ENCODE measurements around the gene DNAJB6.

DNA sequence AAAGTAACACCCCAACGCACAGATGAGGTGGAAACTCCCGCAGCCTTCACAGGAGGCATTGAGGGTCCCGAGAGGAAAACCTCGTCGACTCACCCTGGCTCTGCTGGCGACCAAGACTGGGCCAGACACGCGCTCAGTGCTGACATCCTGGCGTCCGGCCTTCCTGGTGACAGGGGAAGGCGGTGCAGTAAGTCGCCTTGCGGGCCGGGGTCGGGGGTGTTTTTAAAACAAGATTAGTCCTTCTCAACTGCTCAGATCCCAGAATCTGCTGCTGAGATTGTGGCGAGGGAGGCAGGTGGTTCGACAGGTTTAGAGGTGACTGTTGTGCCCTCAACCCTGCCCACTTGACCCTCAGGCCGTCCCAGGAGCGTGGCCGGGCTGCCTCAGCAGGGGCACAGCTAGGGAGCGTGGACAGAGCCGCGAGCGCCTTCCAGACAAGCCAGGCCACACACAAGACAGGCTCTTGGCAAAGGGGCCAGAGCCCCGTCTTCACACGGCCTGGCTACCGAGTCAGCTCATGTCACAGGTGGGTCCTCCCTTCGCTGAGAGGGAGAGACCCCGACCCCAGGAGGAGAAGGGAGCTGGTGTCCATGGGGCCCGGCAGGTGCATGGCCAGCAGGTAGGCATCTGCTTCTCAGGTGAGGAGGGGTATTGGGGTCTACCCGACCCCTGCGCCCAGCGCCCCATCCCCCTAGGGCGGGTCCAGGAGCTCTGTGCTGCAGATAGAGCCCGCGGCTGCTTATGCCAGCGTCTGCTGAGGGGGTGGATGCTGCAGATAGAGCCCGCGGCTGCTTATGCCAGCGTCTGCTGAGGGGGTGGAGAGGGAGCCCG lies 81.6 kb downstream of the DNAJB6 start:
- TF ChIP-seq CTCF (IDR thresholded peaks at IDR 0.05), result no peak
- TF ChIP-seq POLR2A (IDR thresholded peaks at IDR 0.05), result no peak
